HT1080 (cell line): ENCODE data around the gene CHURC1. TPM values are rescaled to one million over a fixed set of nuclear protein-coding genes. Genes with fewer than 3 reads are reported as not detected.

Experiments used
- DNase-seq: peaks from one replicate; pipeline ENCODE4 v3.0.0-alpha.2; 2015; ENCODE audit warnings: low read depth
- small RNA-seq: library from RNA; depleted of rRNA; stranded (forward); fragments of <200 nt; gene quantifications from one replicate; pipeline ENCODE3, GENCODE V24; 2014
- total RNA-seq: library from RNA; depleted of rRNA; stranded (reverse); fragments of >200 nt; shearing (Covaris generic); gene quantifications from 2 replicates; pipeline ENCODE4 v1.2.3, GENCODE V29; 2014; rRNA removed

The CHURC1 gene
- total RNA-seq, 1 experiment from 2014 or later: 33.0 TPM

GRCh38 chr14:64983439-64984310, 69.4 kb downstream of the CHURC1 start:
- DNase-seq: peak; percentile 37

Small RNA genes within 50 kb of the gene (small RNA-seq; reads per million reads assigned to genes)
- not detected for gene RPPH1-2P

Other genes starting within 250 kb of the CHURC1 start
- 23.5 and 27.9 TPM in 2 replicates for gene PLEKHG3, start 210.0 kb upstream of the CHURC1 start, total RNA-seq
- gene SPTB, start 34.5 kb upstream of the CHURC1 start, total RNA-seq: 1.9 TPM in 2 replicates
- gene GPX2, start 28.3 kb downstream of the CHURC1 start, total RNA-seq: not detected in 2 replicates
- gene RAB15, start 57.9 kb downstream of the CHURC1 start, total RNA-seq: 16.4 and 22.3 TPM in 2 replicates
- gene FNTB, start 72.4 kb downstream of the CHURC1 start, total RNA-seq: 12.0 and 17.2 TPM in 2 replicates
- gene MAX, start 188.1 kb downstream of the CHURC1 start, total RNA-seq: 65.8 and 83.7 TPM in 2 replicates